HG03565 (cell line): ENCODE results near the gene CCDC201.
"Not testable (repeated sequence)": the region's sequence is repeated elsewhere in the genome, so short reads cannot be mapped to it uniquely, and the experiment has no call there.

Experiments used
- ATAC-seq: cut with Tn5 transposase; IDR thresholded peaks from one replicate; pipeline ENCODE4 v1.9.1; 2021; ENCODE audit warnings: mild to moderate bottlenecking, moderate library complexity; ENCODE audit not compliant: unreplicated experiment

The CCDC201 gene

GRCh38 chr7:45817913-45818312, 55.0 kb downstream of the CCDC201 start:
- ATAC-seq = not testable (repeated sequence)

- not testable (repeated sequence) for ATAC-seq
Measured at GRCh38 chr7:45817016-45817415, 55.9 kb downstream of the CCDC201 start.

- ATAC-seq = not testable (repeated sequence)
Measured at GRCh38 chr7:45814216-45815118, 58.4 kb downstream of the CCDC201 start.

GRCh38 chr7:45813771-45814170, 59.1 kb downstream of the CCDC201 start:
- ATAC-seq = not testable (repeated sequence)

GRCh38 chr7:45812946-45813345, 59.9 kb downstream of the CCDC201 start:
- ATAC-seq = no peak

GRCh38 chr7:45811652-45812234, 61.1 kb downstream of the CCDC201 start:
- ATAC-seq = not testable (repeated sequence)

GRCh38 chr7:45810451-45811005, 62.4 kb downstream of the CCDC201 start:
- not testable (repeated sequence) for ATAC-seq
